Stimulated activated naive B cell treated with anti-CD40 and anti-IgM and Interleukin-4, amounts not matched to agents 10 μg/mL and 1 μg/mL and 100 μg/mL, for 72 hours (primary cell): ENCODE results near the gene MACROD2.

Source experiments
- ATAC-seq, 2 donors: fragments of 150-1000 bp; cut with Tn5 transposase; replicated peaks; 2 replicates each; pipeline ENCODE4 v1.10.0; 2021; ENCODE audit warnings: moderate library complexity in 1 of 2
- DNase-seq: peaks from one replicate; pipeline ENCODE4 v3.0.0; 2021
- H3K27ac Mint-ChIP-seq: one replicate; pipeline ENCODE4 v1.8.0; 2022; ENCODE audit warnings: mild to moderate bottlenecking, mixed read lengths
- H3K27me3 Mint-ChIP-seq, 2 donors: one replicate each; pipeline ENCODE4 v1.8.0; 2022; ENCODE audit warnings: mixed read lengths in 2 of 2
- H3K36me3 Mint-ChIP-seq, 2 donors: one replicate each; pipeline ENCODE4 v1.8.0; 2022; ENCODE audit warnings: mixed read lengths in 2 of 2, mild to moderate bottlenecking in 1 of 2
- H3K4me1 Mint-ChIP-seq, 2 donors: one replicate each; pipeline ENCODE4 v1.8.0; 2022; ENCODE audit warnings: mixed read lengths in 2 of 2, mild to moderate bottlenecking in 1 of 2
- H3K4me3 Mint-ChIP-seq, 2 donors: one replicate each; pipeline ENCODE4 v1.8.0; 2022; ENCODE audit warnings: mild to moderate bottlenecking in 2 of 2, mixed read lengths in 2 of 2, moderate library complexity in 1 of 2
- H3K9me3 Mint-ChIP-seq, 2 donors: one replicate each; pipeline ENCODE4 v1.8.0; 2022; ENCODE audit warnings: mixed read lengths in 2 of 2, mild to moderate bottlenecking in 1 of 2

The MACROD2 gene

GRCh38 chr20:15890407-15890982 lies 1895.2 kb downstream of the MACROD2 start:
- H3K4me1 Mint-ChIP-seq: peaks cover 43 to 61% of the 10 kb centered on the region in 2 donors
- peak; percentile 45 for DNase-seq
- H3K36me3 Mint-ChIP-seq: peaks cover 78 to 83% of the 10 kb centered on the region in 2 donors
- H3K9me3 Mint-ChIP-seq: peaks cover 18% of the 10 kb centered on the region in 2 donors
- ATAC-seq: peak; percentile 74 to 79
- peak overlapping the region; percentile 56 to 61 for H3K4me3 Mint-ChIP-seq
- peak overlapping the region; percentile 96 for H3K27ac Mint-ChIP-seq
- H3K27me3 Mint-ChIP-seq: no peaks in the 10 kb centered on the region

- DNase-seq: no peak
- Mint-ChIP-seq H3K9me3 (peaks cover 9 to 13% of the 10 kb centered on the region in 2 donors), H3K27ac (peak overlapping the region; percentile 93), H3K27me3 (no peaks in the 10 kb centered on the region), H3K4me1 (peaks cover 46 to 76% of the 10 kb centered on the region in 2 donors), H3K36me3 (peaks cover 49 to 63% of the 10 kb centered on the region in 2 donors), H3K4me3 (peak overlapping the region; percentile 63 to 83)
- ATAC-seq: peak in 1 of 2 donors; percentile 10
Measured at GRCh38 chr20:15895126-15895525, 1899.8 kb downstream of the MACROD2 start.

GRCh38 chr20:15895560-15896084 lies 1900.3 kb downstream of the MACROD2 start:
- DNase-seq (peak; percentile 58), ATAC-seq (peak; percentile 91 to 92)
- Mint-ChIP-seq H3K4me1 (peaks cover 45 to 74% of the 10 kb centered on the region in 2 donors), H3K4me3 (peak overlapping the region; percentile 72 to 83), H3K27ac (peak overlapping the region; percentile 93), H3K27me3 (no peaks in the 10 kb centered on the region), H3K36me3 (peaks cover 50 to 63% of the 10 kb centered on the region in 2 donors), H3K9me3 (peaks cover 9 to 13% of the 10 kb centered on the region in 2 donors)

- Mint-ChIP-seq H3K27ac (no peak overlapping the region), H3K9me3 (peaks cover 4 to 9% of the 10 kb centered on the region in 2 donors), H3K27me3 (no peaks in the 10 kb centered on the region), H3K36me3 (peaks cover 49 to 66% of the 10 kb centered on the region in 2 donors), H3K4me3 (no peak overlapping the region), H3K4me1 (peaks cover 28 to 63% of the 10 kb centered on the region in 2 donors)
- no peak for DNase-seq
- no peak for ATAC-seq
Measured at GRCh38 chr20:15899967-15900366, 1904.7 kb downstream of the MACROD2 start.

- H3K4me3 Mint-ChIP-seq: no peak overlapping the region
- no peak for ATAC-seq
- no peak overlapping the region for H3K27ac Mint-ChIP-seq
- peaks cover 4 to 9% of the 10 kb centered on the region in 2 donors for H3K9me3 Mint-ChIP-seq
- DNase-seq: no peak
- H3K36me3 Mint-ChIP-seq: peaks cover 45 to 61% of the 10 kb centered on the region in 2 donors
- peaks cover 24 to 59% of the 10 kb centered on the region in 2 donors for H3K4me1 Mint-ChIP-seq
- no peaks in the 10 kb centered on the region for H3K27me3 Mint-ChIP-seq
Measured at GRCh38 chr20:15900443-15900842, 1905.1 kb downstream of the MACROD2 start.

GRCh38 chr20:15902493-15902892 lies 1907.2 kb downstream of the MACROD2 start:
- DNase-seq (no peak), ATAC-seq (no peak)
- Mint-ChIP-seq H3K27me3 (no peaks in the 10 kb centered on the region), H3K36me3 (peaks cover 49 to 67% of the 10 kb centered on the region in 2 donors), H3K27ac (peak overlapping the region; percentile 81), H3K4me1 (peaks cover 20 to 48% of the 10 kb centered on the region in 2 donors), H3K9me3 (peaks cover 4 to 9% of the 10 kb centered on the region in 2 donors), H3K4me3 (no peak overlapping the region)

GRCh38 chr20:15905661-15906060 lies 1910.3 kb downstream of the MACROD2 start:
- Mint-ChIP-seq H3K9me3 (peaks cover 4 to 12% of the 10 kb centered on the region in 2 donors), H3K27ac (no peak overlapping the region), H3K4me1 (peaks cover 22 to 44% of the 10 kb centered on the region in 2 donors), H3K36me3 (peaks cover 61 to 84% of the 10 kb centered on the region in 2 donors), H3K4me3 (no peak overlapping the region), H3K27me3 (no peaks in the 10 kb centered on the region)
- ATAC-seq (no peak), DNase-seq (no peak)

- Mint-ChIP-seq H3K27me3 (no peaks in the 10 kb centered on the region), H3K9me3 (peaks cover 3 to 4% of the 10 kb centered on the region in 2 donors), H3K4me3 (no peak overlapping the region), H3K36me3 (peaks cover 50 to 74% of the 10 kb centered on the region in 2 donors), H3K4me1 (peaks cover 20 to 31% of the 10 kb centered on the region in 2 donors), H3K27ac (no peak overlapping the region)
- DNase-seq (no peak), ATAC-seq (no peak)
Measured at GRCh38 chr20:15909995-15910394, 1914.7 kb downstream of the MACROD2 start.

GRCh38 chr20:15911581-15911980 lies 1916.3 kb downstream of the MACROD2 start:
- Mint-ChIP-seq H3K9me3 (peaks cover 3 to 6% of the 10 kb centered on the region in 2 donors), H3K36me3 (peaks cover 51 to 79% of the 10 kb centered on the region in 2 donors), H3K4me1 (peaks cover 24 to 41% of the 10 kb centered on the region in 2 donors), H3K27me3 (no peaks in the 10 kb centered on the region), H3K27ac (no peak overlapping the region), H3K4me3 (no peak overlapping the region)
- DNase-seq (no peak), ATAC-seq (no peak)

GRCh38 chr20:15913391-15914025 lies 1918.2 kb downstream of the MACROD2 start:
- Mint-ChIP-seq H3K36me3 (peaks cover 45 to 74% of the 10 kb centered on the region in 2 donors), H3K4me1 (peaks cover 22 to 40% of the 10 kb centered on the region in 2 donors)
- no peak for ATAC-seq

GRCh38 chr20:15916623-15917022 lies 1921.3 kb downstream of the MACROD2 start:
- ATAC-seq: no peak
- H3K9me3 Mint-ChIP-seq: peaks cover 8 to 11% of the 10 kb centered on the region in 2 donors
- H3K4me1 Mint-ChIP-seq: peaks cover 39 to 68% of the 10 kb centered on the region in 2 donors

More at GRCh38 chr20:15913391-15914025, 1918.2 kb downstream of the MACROD2 start:
- H3K4me3 Mint-ChIP-seq: no peak overlapping the region
- no peak for DNase-seq
- H3K9me3 Mint-ChIP-seq: peaks cover 3 to 6% of the 10 kb centered on the region in 2 donors
- H3K27ac Mint-ChIP-seq: no peak overlapping the region
- no peaks in the 10 kb centered on the region for H3K27me3 Mint-ChIP-seq

GRCh38 chr20:15917283-15917682 lies 1922.0 kb downstream of the MACROD2 start:
- Mint-ChIP-seq H3K36me3 (peaks cover 49 to 76% of the 10 kb centered on the region in 2 donors), H3K9me3 (peaks cover 9 to 11% of the 10 kb centered on the region in 2 donors), H3K27ac (no peak overlapping the region), H3K4me1 (peaks cover 42 to 74% of the 10 kb centered on the region in 2 donors), H3K4me3 (no peak overlapping the region), H3K27me3 (no peaks in the 10 kb centered on the region)
- DNase-seq (no peak), ATAC-seq (no peak)

More at GRCh38 chr20:15916623-15917022, 1921.3 kb downstream of the MACROD2 start:
- Mint-ChIP-seq H3K27me3 (no peaks in the 10 kb centered on the region), H3K36me3 (peaks cover 47 to 75% of the 10 kb centered on the region in 2 donors), H3K27ac (peak overlapping the region; percentile 31), H3K4me3 (no peak overlapping the region)
- no peak for DNase-seq

- Mint-ChIP-seq H3K9me3 (peaks cover 9 to 14% of the 10 kb centered on the region in 2 donors), H3K36me3 (peaks cover 52 to 85% of the 10 kb centered on the region in 2 donors), H3K4me3 (no peak overlapping the region), H3K27me3 (no peaks in the 10 kb centered on the region), H3K27ac (peak overlapping the region; percentile 88), H3K4me1 (peaks cover 52 to 87% of the 10 kb centered on the region in 2 donors)
- ATAC-seq: no peak
- no peak for DNase-seq
Measured at GRCh38 chr20:15918631-15919030, 1923.3 kb downstream of the MACROD2 start.

- Mint-ChIP-seq H3K27ac (peak overlapping the region; percentile 81), H3K4me3 (peak overlapping the region; percentile 37 to 65), H3K9me3 (peaks cover 9 to 14% of the 10 kb centered on the region in 2 donors), H3K36me3 (peaks cover 52 to 84% of the 10 kb centered on the region in 2 donors), H3K27me3 (no peaks in the 10 kb centered on the region), H3K4me1 (peaks cover 53 to 87% of the 10 kb centered on the region in 2 donors)
- no peak for ATAC-seq
- no peak for DNase-seq
Measured at GRCh38 chr20:15919118-15919517, 1923.8 kb downstream of the MACROD2 start.
